WERI-Rb-1 (cell line): ENCODE results near the gene LRFN2.

Experiments
- DNase-seq: peaks from one replicate; pipeline ENCODE4 v3.0.0-alpha.2; 2020
- H3K27ac ChIP-seq: fragments of 250-450 bp; sonication (Bioruptor Pico); 2 replicates; pipeline ENCODE4 v1.5.1; 2020; ENCODE audit warnings: mild to moderate bottlenecking, moderate library complexity
- H3K27me3 ChIP-seq: fragments of 250-450 bp; sonication (Bioruptor Pico); 2 replicates; pipeline ENCODE4 v1.5.1; 2021; ENCODE audit warnings: mild to moderate bottlenecking, low read depth, moderate library complexity; ENCODE audit not compliant: insufficient read depth, severe bottlenecking
- H3K36me3 ChIP-seq: fragments of 250-450 bp; sonication (Bioruptor Pico); 2 replicates; pipeline ENCODE4 v1.5.1; 2020; ENCODE audit warnings: mild to moderate bottlenecking, moderate library complexity
- H3K4me3 ChIP-seq: 2 replicates; pipeline ENCODE4 v1.5.1; 2011; ENCODE audit warnings: low read depth, mild to moderate bottlenecking, control low read depth, low read length
- H3K9me3 ChIP-seq: fragments of 250-450 bp; sonication (Bioruptor Pico); 2 replicates; pipeline ENCODE4 v1.5.1; 2021; ENCODE audit warnings: mild to moderate bottlenecking, moderate library complexity; ENCODE audit not compliant: severe bottlenecking
- TF ChIP-seq, protein P1 (sequence below): IDR thresholded peaks from 2 replicates; pipeline ENCODE4 v1.5.1; 2011; ENCODE audit warnings: low read depth, mild to moderate bottlenecking, control low read depth, inconsistent platforms, low read length

LRFN2 gene

DNA sequence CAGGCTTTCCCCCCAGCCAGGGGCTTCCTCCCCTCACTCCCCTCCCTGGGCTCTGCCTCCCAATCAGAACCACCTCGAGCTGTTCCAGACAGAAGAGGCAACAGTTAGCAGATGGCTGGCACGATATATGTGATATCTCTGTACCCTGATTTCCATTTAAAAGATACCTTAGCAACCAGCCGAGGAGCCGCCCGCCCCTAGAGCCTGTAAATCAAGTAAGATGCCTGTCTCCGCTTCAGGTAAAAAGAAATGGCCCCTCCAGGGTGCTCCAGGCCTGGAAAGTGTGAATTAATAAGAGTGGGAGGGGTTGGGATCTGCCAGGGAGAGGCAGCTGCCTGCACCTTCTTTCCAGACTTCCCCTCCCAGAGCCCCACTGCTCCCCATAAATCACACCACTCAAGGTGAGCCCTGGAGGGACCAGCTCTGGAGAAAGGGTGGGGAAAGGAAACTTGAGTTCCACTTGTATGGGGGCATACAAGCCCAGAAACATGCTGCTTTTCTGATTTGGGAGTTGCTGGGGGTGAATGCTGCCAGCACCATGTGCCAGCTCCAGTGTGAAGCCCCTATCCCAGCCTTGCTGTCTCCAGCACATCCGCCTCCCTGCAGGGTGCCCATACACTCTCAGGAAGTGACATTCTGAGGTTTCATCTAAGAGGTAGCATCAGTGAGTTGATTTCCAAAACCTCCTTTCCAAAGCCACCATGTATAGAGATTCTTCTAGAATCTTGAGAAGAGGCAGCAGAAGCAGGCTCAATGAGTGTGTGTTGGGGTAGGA is 148.0 kb downstream of the LRFN2 start:
- no peak overlapping the region for H3K4me3 ChIP-seq
- no peaks in the 10 kb centered on the region for H3K36me3 ChIP-seq
- no peak for DNase-seq
- H3K27me3 ChIP-seq: no peaks in the 10 kb centered on the region
- no peak overlapping the region for H3K27ac ChIP-seq
- H3K9me3 ChIP-seq: no peaks in the 10 kb centered on the region
- TF ChIP-seq, protein P1, sequence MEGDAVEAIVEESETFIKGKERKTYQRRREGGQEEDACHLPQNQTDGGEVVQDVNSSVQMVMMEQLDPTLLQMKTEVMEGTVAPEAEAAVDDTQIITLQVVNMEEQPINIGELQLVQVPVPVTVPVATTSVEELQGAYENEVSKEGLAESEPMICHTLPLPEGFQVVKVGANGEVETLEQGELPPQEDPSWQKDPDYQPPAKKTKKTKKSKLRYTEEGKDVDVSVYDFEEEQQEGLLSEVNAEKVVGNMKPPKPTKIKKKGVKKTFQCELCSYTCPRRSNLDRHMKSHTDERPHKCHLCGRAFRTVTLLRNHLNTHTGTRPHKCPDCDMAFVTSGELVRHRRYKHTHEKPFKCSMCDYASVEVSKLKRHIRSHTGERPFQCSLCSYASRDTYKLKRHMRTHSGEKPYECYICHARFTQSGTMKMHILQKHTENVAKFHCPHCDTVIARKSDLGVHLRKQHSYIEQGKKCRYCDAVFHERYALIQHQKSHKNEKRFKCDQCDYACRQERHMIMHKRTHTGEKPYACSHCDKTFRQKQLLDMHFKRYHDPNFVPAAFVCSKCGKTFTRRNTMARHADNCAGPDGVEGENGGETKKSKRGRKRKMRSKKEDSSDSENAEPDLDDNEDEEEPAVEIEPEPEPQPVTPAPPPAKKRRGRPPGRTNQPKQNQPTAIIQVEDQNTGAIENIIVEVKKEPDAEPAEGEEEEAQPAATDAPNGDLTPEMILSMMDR: no peak

DNA sequence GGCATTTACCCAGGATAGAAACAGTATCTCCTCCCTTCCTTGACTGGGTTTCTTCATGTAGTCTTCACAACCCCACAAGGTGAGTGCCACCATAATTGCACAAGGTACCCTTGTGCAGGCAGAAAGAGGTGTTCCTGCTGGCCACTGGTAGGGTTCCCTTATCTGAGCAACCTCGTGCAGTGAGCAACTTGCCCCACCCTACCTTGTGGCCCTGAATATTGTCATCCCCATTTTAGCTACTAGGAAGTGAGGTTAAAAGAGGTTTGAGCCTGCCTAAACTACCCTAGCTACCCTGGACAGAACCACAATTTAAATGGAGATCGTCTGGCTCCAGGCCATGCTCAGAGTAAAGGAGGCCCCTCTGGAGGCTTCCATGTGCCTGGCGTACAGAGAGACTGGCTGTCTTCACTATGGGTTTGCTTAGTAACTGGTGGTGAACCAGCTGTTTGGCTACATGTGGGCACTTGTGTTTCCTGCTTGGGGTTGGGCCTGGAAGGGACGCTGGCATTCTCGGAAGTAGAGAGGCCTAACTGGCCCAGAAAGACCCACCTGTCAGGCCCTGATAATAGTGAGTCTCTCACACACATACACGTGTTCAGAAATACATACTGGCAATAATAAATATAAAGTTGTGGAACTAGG is 148.8 kb downstream of the LRFN2 start:
- DNase-seq: no peak
- H3K27me3 ChIP-seq: no peaks in the 10 kb centered on the region
- no peak overlapping the region for H3K4me3 ChIP-seq
- H3K36me3 ChIP-seq: no peaks in the 10 kb centered on the region
- TF ChIP-seq, protein P1: no peak
- H3K27ac ChIP-seq: no peak overlapping the region
- no peaks in the 10 kb centered on the region for H3K9me3 ChIP-seq

GRCh38 chr6:40437631-40438030 is 149.5 kb downstream of the LRFN2 start:
- Histone ChIP-seq H3K27me3 (no peaks in the 10 kb centered on the region), H3K9me3 (no peaks in the 10 kb centered on the region), H3K27ac (no peak overlapping the region; the same call in 1 of the 2 replicates), H3K36me3 (no peaks in the 10 kb centered on the region; the same call in 1 of the 2 replicates), H3K4me3 (no peak overlapping the region)
- TF ChIP-seq, protein P1: no peak
- DNase-seq: no peak

DNA sequence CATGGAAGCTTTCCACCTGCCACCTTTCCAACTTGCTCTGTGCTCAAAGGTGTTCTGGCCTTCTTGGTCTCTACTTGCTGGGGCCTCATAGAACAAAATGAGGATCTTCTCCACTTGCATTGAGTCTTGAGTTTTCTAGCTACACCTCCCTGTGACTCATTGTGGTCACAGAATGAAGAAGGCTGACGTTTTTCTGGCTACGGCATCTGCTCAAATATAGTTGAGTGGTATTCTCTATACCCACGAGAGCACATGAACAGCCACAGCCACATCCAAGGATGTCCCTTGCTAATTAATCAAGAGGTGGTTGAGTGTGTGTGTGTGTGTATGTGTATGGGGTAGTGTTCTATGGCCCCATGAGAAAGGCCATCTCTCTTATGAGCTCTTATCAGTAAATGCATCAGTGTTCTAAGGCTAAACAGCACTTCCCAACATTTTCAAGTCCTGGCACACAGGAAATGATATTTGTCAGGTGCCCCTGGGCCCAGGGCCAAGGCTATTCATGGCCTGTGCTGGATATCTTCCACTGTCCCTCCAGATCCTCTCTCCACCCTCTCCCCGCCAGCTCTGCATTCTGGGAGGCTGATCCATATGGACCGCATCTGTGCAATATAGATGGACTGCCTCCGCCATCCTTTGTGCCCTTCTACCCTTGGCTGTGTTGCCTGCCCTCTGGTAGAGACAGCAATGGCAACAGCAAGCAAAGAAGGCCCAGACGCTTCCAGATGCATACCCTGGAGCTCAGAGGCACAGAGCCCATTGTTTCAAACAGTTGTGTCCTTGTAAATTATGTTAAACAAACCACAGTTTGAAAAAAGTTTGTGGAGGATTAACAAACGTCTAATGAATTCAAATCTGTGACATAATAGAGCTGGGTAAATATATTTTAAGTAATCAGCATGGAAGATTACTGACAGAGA is 150.2 kb downstream of the LRFN2 start:
- Histone ChIP-seq H3K9me3 (no peaks in the 10 kb centered on the region), H3K27me3 (no peaks in the 10 kb centered on the region), H3K27ac (no peak overlapping the region), H3K36me3 (peaks cover 4% of the 10 kb centered on the region; the same call in 1 of the 2 replicates), H3K4me3 (no peak overlapping the region)
- TF ChIP-seq, protein P1: no peak
- no peak for DNase-seq

DNA sequence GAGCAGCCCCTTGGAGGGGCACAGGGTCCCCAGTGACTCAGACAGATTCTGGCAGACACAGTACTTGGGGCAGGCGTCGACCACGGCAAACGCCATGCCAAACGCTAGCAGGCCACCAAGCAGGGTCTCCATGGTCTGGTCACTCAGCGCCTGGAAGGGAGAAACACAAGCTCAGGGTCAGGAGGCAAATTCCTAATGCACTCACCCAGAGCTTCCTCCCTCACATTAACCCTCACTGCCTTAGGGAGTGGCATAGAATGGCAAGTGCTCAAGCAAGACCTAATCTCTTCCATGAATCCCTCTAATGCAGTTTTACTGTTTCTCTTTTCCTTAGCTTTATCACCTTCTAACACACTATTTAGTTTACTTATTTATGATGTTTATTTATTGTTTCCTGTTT is 154.2 kb downstream of the LRFN2 start:
- H3K9me3 ChIP-seq: no peaks in the 10 kb centered on the region
- no peak for DNase-seq
- TF ChIP-seq, protein P1: no peak
- no peaks in the 10 kb centered on the region for H3K27me3 ChIP-seq
- H3K36me3 ChIP-seq: peaks cover 13% of the 10 kb centered on the region; the same call in 1 of the 2 replicates
- H3K4me3 ChIP-seq: no peak overlapping the region
- no peak overlapping the region for H3K27ac ChIP-seq
